Measurements from ENCODE around the gene ITIH5. TPM values are rescaled to one million over a fixed set of nuclear protein-coding genes. Genes with fewer than 3 reads are reported as not detected.

The ITIH5 gene
- total RNA-seq, 1 experiment from 2014 or later: not detected

DNA sequence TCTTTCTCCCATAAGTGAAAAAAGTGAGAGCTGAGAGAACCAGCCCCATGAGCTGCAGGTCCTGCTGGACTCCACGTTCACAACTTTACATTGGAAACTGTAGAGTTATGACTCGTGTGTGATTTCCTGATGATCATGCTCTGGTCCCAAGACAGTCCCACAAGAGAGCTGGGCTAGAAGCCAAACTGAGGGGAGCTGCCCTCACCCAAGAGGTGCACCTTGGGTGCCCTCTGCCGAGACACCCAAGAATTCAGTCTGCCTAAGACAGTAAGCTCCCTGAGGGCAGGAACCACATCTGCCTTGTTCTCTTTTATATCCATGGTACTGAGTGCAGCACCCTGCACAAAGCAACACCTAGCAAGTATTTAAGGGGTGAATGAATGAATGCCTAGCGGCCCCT is 143.1 kb downstream of the ITIH5 start:
- DNase-seq (ENCODE audit: low spot score): no peak

DNA sequence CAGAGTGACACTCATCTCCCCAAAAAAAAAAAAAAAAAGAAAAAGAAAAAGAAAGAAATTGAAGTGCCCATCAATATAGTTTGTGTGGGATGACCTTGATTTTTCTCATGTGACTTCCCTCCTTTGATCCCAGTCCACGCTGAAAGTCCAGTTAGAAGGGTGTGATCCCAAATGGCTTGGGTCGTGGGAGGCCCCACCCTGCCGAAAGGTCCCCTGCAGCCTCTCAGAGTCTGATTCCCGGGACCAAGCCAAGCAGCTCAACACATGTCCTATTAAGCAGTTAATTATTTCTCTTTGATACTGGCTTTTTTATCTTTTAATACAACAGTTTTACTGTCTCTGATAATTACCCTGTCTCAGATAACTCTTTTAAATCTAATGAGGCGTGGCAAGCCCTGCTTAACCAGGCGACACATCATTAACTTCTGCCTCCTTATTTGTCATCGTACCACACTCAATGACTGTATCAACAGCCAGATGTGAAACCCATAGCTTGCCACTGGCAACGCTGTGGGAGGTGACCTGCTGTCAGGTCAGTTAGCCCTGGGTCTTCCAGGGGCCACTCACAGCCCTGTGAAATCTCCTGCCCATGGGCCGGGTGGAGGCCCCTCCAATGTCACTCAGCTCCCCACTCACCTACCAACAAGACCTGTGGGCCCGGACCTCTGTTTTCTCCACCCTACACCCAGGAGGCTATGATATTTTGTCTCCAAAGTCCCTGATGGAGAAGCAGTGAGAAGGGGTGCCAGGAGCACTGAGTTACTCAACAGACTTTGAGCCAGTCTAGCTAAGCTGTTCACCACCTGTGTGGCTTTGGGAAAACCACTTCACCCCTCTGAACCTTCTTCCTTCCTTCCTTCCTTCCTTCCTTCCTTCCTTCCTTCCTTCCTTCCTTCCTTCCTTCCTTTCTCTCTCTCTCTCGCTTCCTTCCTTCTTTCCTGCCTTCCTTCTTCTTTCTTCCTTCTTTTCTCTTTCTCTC is 146.0 kb downstream of the ITIH5 start:
- DNase-seq (ENCODE audit: low spot score): no peak

DNA sequence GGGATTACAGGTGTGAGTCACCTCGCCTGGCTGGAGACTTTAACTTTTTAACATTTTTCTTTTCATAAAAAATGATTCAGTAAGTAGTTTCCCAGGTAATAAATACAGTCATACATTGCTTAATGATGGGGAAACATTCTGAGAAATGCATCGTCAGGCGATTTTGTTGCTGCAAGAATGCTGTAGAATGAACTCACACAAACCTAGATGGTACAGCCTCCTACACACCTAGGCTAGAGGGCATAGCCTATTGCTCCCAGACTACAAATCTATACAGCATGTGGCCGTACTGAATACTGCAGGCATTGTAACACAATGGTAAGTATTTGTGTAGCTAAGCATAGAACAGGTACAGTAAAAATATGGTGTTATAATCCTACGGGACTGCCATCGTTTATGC is 147.4 kb downstream of the ITIH5 start:
- DNase-seq (ENCODE audit: low spot score): no peak

DNA sequence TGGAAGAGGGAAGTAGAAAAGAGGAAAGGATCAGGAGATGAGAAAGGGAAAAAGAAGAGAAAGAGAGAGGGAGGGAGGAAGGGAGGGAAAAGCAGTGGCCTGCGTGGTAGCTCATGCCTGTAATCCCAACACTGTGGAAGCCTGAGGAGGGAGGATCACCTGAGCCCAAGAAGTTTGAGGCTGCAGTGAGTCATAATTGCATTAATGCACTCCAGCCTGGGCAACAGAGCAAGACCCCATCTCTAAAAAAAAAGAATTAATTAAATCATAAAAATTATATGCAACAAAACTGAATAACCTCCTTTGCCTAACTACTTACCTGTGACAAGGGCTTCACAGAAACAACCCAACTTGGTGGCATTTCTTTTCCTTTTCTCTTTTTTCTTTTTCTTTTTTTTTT is 148.1 kb downstream of the ITIH5 start:
- DNase-seq (ENCODE audit: low spot score): no peak

DNA sequence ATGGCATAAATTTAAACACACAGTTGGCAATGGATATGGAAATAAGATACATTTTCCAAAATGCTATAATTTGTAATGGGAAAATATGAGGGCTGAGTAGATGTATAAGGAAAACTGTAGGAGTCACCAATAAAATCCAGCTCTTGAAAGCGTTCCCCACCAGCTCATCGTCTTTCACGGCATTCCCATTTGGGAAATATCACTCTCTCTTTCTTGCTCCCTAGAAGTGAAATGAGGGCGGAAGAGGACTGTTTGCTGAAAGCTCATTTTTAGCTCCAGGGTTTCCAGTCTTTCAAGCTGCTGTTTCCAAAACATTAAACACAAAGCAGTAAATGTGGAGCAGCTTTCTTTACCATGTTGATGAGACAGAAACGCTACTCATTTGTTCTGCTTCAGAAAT is 151.3 kb downstream of the ITIH5 start:
- no peak for DNase-seq (ENCODE audit: low spot score)

- no peak for DNase-seq (ENCODE audit: low spot score)
Observed at GRCh38 chr10:7513936-7514335, 152.8 kb downstream of the ITIH5 start.

DNA sequence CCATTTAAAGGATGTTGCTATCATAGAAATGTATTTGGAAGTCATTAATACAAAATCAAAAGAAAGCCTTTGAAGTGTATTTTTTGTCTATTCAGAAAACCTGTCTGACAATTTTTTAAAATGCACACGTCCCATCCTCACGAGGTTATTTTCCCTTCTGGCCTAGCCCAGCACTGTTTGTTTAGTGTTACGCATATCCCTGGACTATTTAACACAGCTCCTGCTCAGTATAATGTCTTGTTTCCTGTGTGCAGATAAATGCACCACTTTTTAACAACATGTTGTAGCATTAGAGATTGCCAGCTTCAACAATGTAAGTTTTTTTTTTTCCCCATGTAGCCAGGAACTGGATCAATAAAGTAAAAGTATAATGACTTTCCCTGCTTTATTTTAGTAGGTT is 153.3 kb downstream of the ITIH5 start:
- DNase-seq (ENCODE audit: low spot score): no peak

- no peak for DNase-seq (ENCODE audit: low spot score)
Observed at GRCh38 chr10:7512487-7512886, 154.3 kb downstream of the ITIH5 start.

DNA sequence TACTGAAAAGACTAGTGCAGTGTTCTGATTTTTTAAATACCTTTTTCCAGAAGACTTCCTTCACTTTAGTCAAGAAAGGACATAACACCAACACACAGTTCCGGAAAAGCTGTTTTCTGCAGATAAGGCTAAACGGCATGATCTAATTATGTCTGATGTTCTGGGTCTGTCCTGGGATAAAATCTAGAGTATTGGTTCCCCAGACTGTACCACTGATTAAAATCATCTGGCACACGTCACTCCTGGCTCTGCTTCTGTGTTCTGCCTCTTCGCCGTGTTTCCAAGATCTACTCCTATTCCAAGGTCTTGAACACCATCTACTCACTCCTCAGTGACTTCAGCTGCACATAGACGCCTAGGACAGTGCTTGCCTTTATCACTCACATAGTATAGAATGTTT is 155.2 kb downstream of the ITIH5 start:
- DNase-seq (ENCODE audit: low spot score): no peak

Other genes starting within 250 kb of the ITIH5 start
- gene ITIH2, start 36.4 kb upstream of the ITIH5 start, total RNA-seq (2014; rRNA removed; shearing (Covaris generic)): not detected in 2 replicates
- 3.0 and 3.4 TPM in 2 replicates for gene KIN, start 121.0 kb upstream of the ITIH5 start, total RNA-seq (2014; rRNA removed; shearing (Covaris generic))
- 145 and 147 TPM in 2 replicates for gene ATP5F1C, start 121.2 kb upstream of the ITIH5 start, total RNA-seq (2014; rRNA removed; shearing (Covaris generic))
- gene TAF3, start 151.5 kb upstream of the ITIH5 start, total RNA-seq (2014; rRNA removed; shearing (Covaris generic)): 2.3 and 2.5 TPM in 2 replicates